WTC11 (cell line): ENCODE data around the gene CALHM1.

ENCODE experiments used
- FOXJ3 ChIP-seq: sonication (generic); formaldehyde crosslinking; IDR thresholded peaks from 2 replicates; pipeline ENCODE4 v1.9.0; 2021; ENCODE audit warnings: missing genetic modification reagents, mild to moderate bottlenecking, borderline replicate concordance
- NR1H2 ChIP-seq: sonication (generic); formaldehyde crosslinking; IDR thresholded peaks from 2 replicates; pipeline ENCODE4 v1.9.0; 2021; ENCODE audit warnings: mild to moderate bottlenecking, moderate library complexity, missing genetic modification reagents
- SMAD3 ChIP-seq: sonication (generic); formaldehyde crosslinking; IDR thresholded peaks from 2 replicates; pipeline ENCODE4 v1.8.0; 2022; ENCODE audit warnings: missing genetic modification reagents, mild to moderate bottlenecking, borderline replicate concordance
- TF ChIP-seq, protein P1 (sequence below): fragments of 200-600 bp; IDR thresholded peaks from 2 replicates; pipeline ENCODE4 v1.8.0; 2022; ENCODE audit warnings: antibody characterized with exemption
- TF ChIP-seq, protein P2 (sequence below): sonication (generic); formaldehyde crosslinking; IDR thresholded peaks from 2 replicates; pipeline ENCODE4 v1.8.1; 2022; ENCODE audit warnings: low read depth, mild to moderate bottlenecking, moderate library complexity, missing genetic modification reagents, borderline replicate concordance
- TF ChIP-seq, protein P3 (sequence below): sonication (generic); formaldehyde crosslinking; IDR thresholded peaks from 2 replicates; pipeline ENCODE4 v1.8.1; 2023; ENCODE audit warnings: mild to moderate bottlenecking, missing genetic modification reagents

GRCh38 chr10:103495321-103495720 is 36.6 kb upstream of the CALHM1 start:
- TF ChIP-seq, protein P1, sequence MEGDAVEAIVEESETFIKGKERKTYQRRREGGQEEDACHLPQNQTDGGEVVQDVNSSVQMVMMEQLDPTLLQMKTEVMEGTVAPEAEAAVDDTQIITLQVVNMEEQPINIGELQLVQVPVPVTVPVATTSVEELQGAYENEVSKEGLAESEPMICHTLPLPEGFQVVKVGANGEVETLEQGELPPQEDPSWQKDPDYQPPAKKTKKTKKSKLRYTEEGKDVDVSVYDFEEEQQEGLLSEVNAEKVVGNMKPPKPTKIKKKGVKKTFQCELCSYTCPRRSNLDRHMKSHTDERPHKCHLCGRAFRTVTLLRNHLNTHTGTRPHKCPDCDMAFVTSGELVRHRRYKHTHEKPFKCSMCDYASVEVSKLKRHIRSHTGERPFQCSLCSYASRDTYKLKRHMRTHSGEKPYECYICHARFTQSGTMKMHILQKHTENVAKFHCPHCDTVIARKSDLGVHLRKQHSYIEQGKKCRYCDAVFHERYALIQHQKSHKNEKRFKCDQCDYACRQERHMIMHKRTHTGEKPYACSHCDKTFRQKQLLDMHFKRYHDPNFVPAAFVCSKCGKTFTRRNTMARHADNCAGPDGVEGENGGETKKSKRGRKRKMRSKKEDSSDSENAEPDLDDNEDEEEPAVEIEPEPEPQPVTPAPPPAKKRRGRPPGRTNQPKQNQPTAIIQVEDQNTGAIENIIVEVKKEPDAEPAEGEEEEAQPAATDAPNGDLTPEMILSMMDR: no peak
- TF ChIP-seq, protein P2, sequence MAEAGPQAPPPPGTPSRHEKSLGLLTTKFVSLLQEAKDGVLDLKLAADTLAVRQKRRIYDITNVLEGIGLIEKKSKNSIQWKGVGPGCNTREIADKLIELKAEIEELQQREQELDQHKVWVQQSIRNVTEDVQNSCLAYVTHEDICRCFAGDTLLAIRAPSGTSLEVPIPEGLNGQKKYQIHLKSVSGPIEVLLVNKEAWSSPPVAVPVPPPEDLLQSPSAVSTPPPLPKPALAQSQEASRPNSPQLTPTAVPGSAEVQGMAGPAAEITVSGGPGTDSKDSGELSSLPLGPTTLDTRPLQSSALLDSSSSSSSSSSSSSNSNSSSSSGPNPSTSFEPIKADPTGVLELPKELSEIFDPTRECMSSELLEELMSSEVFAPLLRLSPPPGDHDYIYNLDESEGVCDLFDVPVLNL (CRISPR knock-in tag): no peak
- TF ChIP-seq SMAD3 (CRISPR knock-in tag): no peak
- TF ChIP-seq, protein P3, sequence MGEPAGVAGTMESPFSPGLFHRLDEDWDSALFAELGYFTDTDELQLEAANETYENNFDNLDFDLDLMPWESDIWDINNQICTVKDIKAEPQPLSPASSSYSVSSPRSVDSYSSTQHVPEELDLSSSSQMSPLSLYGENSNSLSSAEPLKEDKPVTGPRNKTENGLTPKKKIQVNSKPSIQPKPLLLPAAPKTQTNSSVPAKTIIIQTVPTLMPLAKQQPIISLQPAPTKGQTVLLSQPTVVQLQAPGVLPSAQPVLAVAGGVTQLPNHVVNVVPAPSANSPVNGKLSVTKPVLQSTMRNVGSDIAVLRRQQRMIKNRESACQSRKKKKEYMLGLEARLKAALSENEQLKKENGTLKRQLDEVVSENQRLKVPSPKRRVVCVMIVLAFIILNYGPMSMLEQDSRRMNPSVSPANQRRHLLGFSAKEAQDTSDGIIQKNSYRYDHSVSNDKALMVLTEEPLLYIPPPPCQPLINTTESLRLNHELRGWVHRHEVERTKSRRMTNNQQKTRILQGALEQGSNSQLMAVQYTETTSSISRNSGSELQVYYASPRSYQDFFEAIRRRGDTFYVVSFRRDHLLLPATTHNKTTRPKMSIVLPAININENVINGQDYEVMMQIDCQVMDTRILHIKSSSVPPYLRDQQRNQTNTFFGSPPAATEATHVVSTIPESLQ (CRISPR knock-in tag): no peak
- TF ChIP-seq FOXJ3 (CRISPR knock-in tag): no peak
- no peak for TF ChIP-seq NR1H2 (CRISPR knock-in tag)
